OCI-LY7 (cell line): Measurements from ENCODE around the gene KCNK1.

ENCODE experiments used
- EZH2phosphoT487 ChIP-seq: fragments of 200-600 bp; sonication (generic); IDR thresholded peaks from 2 replicates; pipeline ENCODE4 v1.6.1; 2018; ENCODE audit warnings: low read depth, borderline replicate concordance, mild to moderate bottlenecking, mixed run types, antibody characterized with exemption, low read length, moderate library complexity, mixed read lengths
- TF ChIP-seq, protein P1 (sequence below): fragments of 200-600 bp; sonication (generic); conservative IDR thresholded peaks from 2 replicates; pipeline ENCODE4 v1.5.1; 2014; ENCODE audit warnings: mild to moderate bottlenecking, antibody characterized with exemption, low read length, moderate library complexity, mixed read lengths

DNA sequence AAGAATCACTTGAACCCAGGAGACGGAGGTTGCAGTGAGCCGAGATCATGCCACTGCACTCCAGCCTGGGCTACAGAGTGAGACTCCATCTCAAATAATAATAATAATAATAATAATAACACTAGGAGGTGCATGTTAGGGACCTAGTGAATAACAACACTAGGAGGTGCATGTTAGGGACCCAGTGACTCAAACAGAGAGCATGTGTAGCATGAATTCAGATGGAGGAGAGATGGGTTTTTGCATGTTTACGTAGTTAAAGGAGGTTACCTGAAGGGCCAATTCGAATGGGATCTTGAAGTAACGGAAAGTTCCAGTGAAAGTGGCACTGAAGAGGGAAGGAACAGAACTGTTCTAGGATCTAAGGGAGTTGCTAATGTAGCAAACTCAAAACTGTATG is 7.1 kb upstream of the KCNK1 start:
- TF ChIP-seq, protein P1, sequence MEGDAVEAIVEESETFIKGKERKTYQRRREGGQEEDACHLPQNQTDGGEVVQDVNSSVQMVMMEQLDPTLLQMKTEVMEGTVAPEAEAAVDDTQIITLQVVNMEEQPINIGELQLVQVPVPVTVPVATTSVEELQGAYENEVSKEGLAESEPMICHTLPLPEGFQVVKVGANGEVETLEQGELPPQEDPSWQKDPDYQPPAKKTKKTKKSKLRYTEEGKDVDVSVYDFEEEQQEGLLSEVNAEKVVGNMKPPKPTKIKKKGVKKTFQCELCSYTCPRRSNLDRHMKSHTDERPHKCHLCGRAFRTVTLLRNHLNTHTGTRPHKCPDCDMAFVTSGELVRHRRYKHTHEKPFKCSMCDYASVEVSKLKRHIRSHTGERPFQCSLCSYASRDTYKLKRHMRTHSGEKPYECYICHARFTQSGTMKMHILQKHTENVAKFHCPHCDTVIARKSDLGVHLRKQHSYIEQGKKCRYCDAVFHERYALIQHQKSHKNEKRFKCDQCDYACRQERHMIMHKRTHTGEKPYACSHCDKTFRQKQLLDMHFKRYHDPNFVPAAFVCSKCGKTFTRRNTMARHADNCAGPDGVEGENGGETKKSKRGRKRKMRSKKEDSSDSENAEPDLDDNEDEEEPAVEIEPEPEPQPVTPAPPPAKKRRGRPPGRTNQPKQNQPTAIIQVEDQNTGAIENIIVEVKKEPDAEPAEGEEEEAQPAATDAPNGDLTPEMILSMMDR = no peak
- TF ChIP-seq EZH2phosphoT487 = no peak
